ENCODE results near the gene PLAAT2. TPM values are rescaled to one million over a fixed set of nuclear protein-coding genes. Genes with fewer than 3 reads are reported as not detected.
"Not testable (repeated sequence)": the region's sequence is repeated elsewhere in the genome, so short reads cannot be mapped to it uniquely, and the experiment has no call there.

Gene PLAAT2
- total RNA-seq, 4 donors from 2014 or later, result 0.47 TPM; not detected in 3

DNA sequence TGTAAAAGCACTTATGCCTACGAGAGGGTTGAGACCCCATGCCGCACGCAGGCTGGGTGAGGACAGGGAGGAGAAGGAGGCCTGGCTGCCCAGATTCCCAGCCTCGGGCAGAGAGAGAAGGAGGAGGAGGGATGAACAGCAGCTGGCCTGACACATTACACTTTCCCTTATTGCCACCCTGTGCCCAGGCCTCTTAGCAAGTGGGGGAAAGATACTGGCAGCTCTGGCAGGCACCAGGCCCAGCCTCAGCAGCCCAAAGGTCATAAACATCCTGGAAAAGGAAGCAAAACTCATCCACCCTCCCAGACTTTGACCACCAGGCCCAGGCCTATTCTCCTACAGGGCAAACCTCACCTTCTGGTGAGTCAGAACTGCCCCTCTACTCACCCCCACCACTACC lies 46.4 kb upstream of the PLAAT2 start:
- 69 to 80% methylated on average over 4 of the region's 4 CpGs for WGBS, 2 donors
- peaks cover 0 to 13% (median 0%) of the 10 kb centered on the region in 4 donors for H3K27me3 ChIP-seq
- H3K4me1 ChIP-seq, result peaks cover 4 to 52% (median 18%) of the 10 kb centered on the region in 3 donors
- H3K36me3 ChIP-seq, result no peaks in the 10 kb centered on the region
- H3K4me3 ChIP-seq, result no peak overlapping the region
- no peaks in the 10 kb centered on the region for H3K9me3 ChIP-seq
- H3K27ac ChIP-seq, result peak overlapping the region in 2 of 4 donors; percentile 2 to 60
- TF ChIP-seq POLR2A (IDR thresholded peaks at IDR 0.05), result no peak
- TF ChIP-seq CTCF (IDR thresholded peaks at IDR 0.05), result no peak
- no peak for DNase-seq
- intact Hi-C loops (cut with DNase I), result no loop called here

GRCh38 chr11:63608353-63609345 lies 45.5 kb upstream of the PLAAT2 start:
- Histone ChIP-seq H3K9me3 (no peaks in the 10 kb centered on the region), H3K27me3 (peaks cover 0 to 6% (median 0%) of the 10 kb centered on the region in 4 donors), H3K4me1 (peaks cover under 1 to 43% (median 18%) of the 10 kb centered on the region in 3 donors), H3K36me3 (no peaks in the 10 kb centered on the region), H3K4me3 (no peak overlapping the region), H3K27ac (no peak overlapping the region)
- TF ChIP-seq POLR2A (IDR thresholded peaks at IDR 0.05), result no peak
- intact Hi-C loops (cut with DNase I), result no loop called here
- WGBS, 2 donors, result 78 to 82% methylated on average over 11 of the region's 11 CpGs
- DNase-seq, result no peak

DNA sequence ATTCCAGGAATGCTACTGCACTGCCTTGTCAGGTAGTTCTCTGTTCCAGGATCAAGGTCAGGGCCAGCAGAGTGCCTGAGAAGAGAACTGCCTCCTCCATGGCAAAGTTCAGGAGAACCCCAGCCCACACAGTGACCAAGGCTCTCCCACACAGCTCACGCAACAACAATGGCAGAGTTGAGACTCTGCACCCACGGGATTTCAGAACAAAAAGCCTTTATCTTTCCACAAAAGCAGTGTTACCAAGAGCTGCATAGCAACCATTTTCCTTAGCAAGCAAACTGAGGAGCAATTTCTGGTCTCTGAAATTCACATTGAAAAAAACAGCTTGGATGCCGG lies 40.0 kb upstream of the PLAAT2 start:
- Histone ChIP-seq H3K36me3 (no peaks in the 10 kb centered on the region), H3K27me3 (no peaks in the 10 kb centered on the region), H3K27ac (no peak overlapping the region)

DNA sequence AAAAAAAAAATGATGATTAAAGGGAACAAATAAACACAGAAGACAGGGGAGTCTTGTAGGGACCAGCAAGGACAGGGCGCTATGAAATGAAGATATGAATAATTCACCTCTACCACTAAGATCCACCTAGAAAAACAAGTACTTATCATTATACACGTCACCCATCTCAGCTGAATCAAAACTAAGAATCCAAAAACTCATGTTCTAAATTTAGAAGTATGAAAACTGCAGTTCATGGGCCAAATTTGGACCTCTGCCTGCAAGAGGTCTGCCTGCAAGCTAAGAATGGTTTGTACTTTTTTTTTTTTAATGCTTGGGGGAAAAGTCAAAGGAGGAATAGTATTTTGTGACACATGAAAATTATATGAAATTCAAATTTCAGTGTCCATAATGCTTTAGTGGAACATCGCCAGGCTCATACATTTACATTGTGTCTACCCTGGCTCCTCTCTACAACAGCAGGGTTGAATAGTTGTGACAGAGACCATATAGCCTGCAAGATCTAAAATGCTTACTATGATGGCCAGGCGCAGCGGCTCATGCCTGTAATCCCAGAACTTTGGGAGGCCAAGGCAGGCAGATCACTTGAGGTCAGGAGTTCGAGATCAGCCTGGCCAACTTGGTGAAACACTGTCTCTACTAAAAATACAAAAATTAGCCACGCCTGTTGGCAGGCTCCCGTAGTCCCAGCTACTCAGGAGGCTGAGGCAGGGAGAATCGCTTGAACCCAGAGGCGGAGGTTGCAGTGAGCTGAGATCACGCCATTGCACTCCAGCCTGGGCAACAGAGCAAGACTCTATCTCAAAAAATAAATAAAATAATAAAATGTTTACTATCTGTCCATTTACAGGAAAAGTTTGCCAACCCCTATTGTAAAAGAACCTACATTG lies 39.4 kb upstream of the PLAAT2 start:
- H3K4me3 ChIP-seq; DNase-seq; H3K9me3 ChIP-seq; intact Hi-C loops (cut with DNase I); H3K4me1 ChIP-seq; H3K36me3 ChIP-seq; H3K27me3 ChIP-seq: not testable (repeated sequence)
- H3K27ac ChIP-seq, result peak overlapping the region in 2 of 4 donors; percentile 42 to 44
- 80 to 81% methylated on average over 10 to 11 of the region's 11 CpGs for WGBS, 2 donors

More for the DNA sequence above, 40.0 kb upstream of the PLAAT2 start:
- 61 to 70% methylated on average over 1 to 3 of the region's 3 CpGs for WGBS, 2 donors
- Histone ChIP-seq H3K9me3 (no peaks in the 10 kb centered on the region), H3K4me3 (no peak overlapping the region), H3K4me1 (peaks cover 0 to 10% (median 0%) of the 10 kb centered on the region in 3 donors)
- no peak for DNase-seq
- intact Hi-C loops (cut with DNase I), result no loop called here
- TF ChIP-seq CTCF (IDR thresholded peaks at IDR 0.05) (no peak), POLR2A (IDR thresholded peaks at IDR 0.05) (no peak)

GRCh38 chr11:63599211-63600122 lies 36.3 kb upstream of the PLAAT2 start:
- no peaks in the 10 kb centered on the region for H3K9me3 ChIP-seq
- TF ChIP-seq CTCF (IDR thresholded peaks at IDR 0.05) (no peak), POLR2A (IDR thresholded peaks at IDR 0.05) (no peak)
- H3K27ac ChIP-seq, result no peak overlapping the region
- intact Hi-C loops (cut with DNase I), result no loop called here
- peaks cover 0 to 9% (median 0%) of the 10 kb centered on the region in 3 donors for H3K36me3 ChIP-seq
- no peak overlapping the region for H3K4me3 ChIP-seq
- H3K4me1 ChIP-seq, result peaks cover 0 to 10% (median 0%) of the 10 kb centered on the region in 3 donors
- 74 to 98% methylated on average over 4 to 7 of the region's 7 CpGs for WGBS, 2 donors
- DNase-seq, result no peak
- H3K27me3 ChIP-seq, result no peaks in the 10 kb centered on the region
